ENCODE measurements around the gene SP1.
"Not testable (repeated sequence)": the region's sequence is repeated elsewhere in the genome, so short reads cannot be mapped to it uniquely, and the experiment has no call there.

SP1 gene

GRCh38 chr12:53423597-53423996 is 43.6 kb downstream of the SP1 start, which contains the start of gene AMHR2:
Gene AMHR2, plus strand, starts transcription at chr12:53423855. Its CDS starts 80 bp downstream, at chr12:53423935.
- Histone ChIP-seq H3K27ac (ENCODE audit: low read depth in 2 of 2, low read length in 2 of 2) (no peak within 1 kb of the TSS), H3K9me3 (ENCODE audit: control insufficient read depth in 2 of 2, low read length in 2 of 2) (no peaks in the 10 kb centered on the region), H3K9ac (ENCODE audit: low read depth in 1 of 2, low read length in 2 of 2) (no peak within 1 kb of the TSS), H3K27me3 (ENCODE audit: control insufficient read depth in 2 of 2, insufficient read depth in 2 of 2, low read length in 2 of 2) (no peaks in the 10 kb centered on the region), H3K4me3 (ENCODE audit: low read length in 2 of 2) (no peak within 1 kb of the TSS), H3K36me3 (ENCODE audit: control insufficient read depth in 2 of 2, insufficient read depth in 2 of 2, low read length in 2 of 2) (no peaks in the 10 kb centered on the region), H3K4me1 (ENCODE audit: control insufficient read depth in 2 of 2, insufficient read depth in 2 of 2, low read length in 2 of 2) (peaks cover 3% of the 10 kb centered on the region in 2 donors)

- Histone ChIP-seq H3K36me3 (ENCODE audit: control insufficient read depth in 2 of 2, insufficient read depth in 2 of 2, low read length in 2 of 2) (no peaks in the 10 kb centered on the region), H3K27me3 (ENCODE audit: control insufficient read depth in 2 of 2, insufficient read depth in 2 of 2, low read length in 2 of 2) (no peaks in the 10 kb centered on the region), H3K4me1 (ENCODE audit: control insufficient read depth in 2 of 2, insufficient read depth in 2 of 2, low read length in 2 of 2) (peaks cover 3% of the 10 kb centered on the region in 2 donors), H3K9ac (ENCODE audit: low read depth in 1 of 2, low read length in 2 of 2) (no peak overlapping the region), H3K4me3 (ENCODE audit: low read length in 2 of 2) (no peak overlapping the region), H3K27ac (ENCODE audit: low read depth in 2 of 2, low read length in 2 of 2) (no peak overlapping the region), H3K9me3 (ENCODE audit: control insufficient read depth in 2 of 2, low read length in 2 of 2) (no peaks in the 10 kb centered on the region)
Observed at GRCh38 chr12:53424626-53425514, 44.9 kb downstream of the SP1 start.

GRCh38 chr12:53425515-53426150 is 45.7 kb downstream of the SP1 start:
- Histone ChIP-seq H3K4me3 (ENCODE audit: low read length in 2 of 2) (no peak overlapping the region), H3K9me3 (ENCODE audit: control insufficient read depth in 2 of 2, low read length in 2 of 2) (no peaks in the 10 kb centered on the region), H3K9ac (ENCODE audit: low read depth in 1 of 2, low read length in 2 of 2) (no peak overlapping the region), H3K36me3 (ENCODE audit: control insufficient read depth in 2 of 2, insufficient read depth in 2 of 2, low read length in 2 of 2) (no peaks in the 10 kb centered on the region), H3K27ac (ENCODE audit: low read depth in 2 of 2, low read length in 2 of 2) (no peak overlapping the region), H3K27me3 (ENCODE audit: control insufficient read depth in 2 of 2, insufficient read depth in 2 of 2, low read length in 2 of 2) (no peaks in the 10 kb centered on the region), H3K4me1 (ENCODE audit: control insufficient read depth in 2 of 2, insufficient read depth in 2 of 2, low read length in 2 of 2) (peaks cover 3% of the 10 kb centered on the region in 2 donors)

- Histone ChIP-seq H3K27ac (ENCODE audit: low read depth in 2 of 2, low read length in 2 of 2) (no peak overlapping the region), H3K4me1 (ENCODE audit: control insufficient read depth in 2 of 2, insufficient read depth in 2 of 2, low read length in 2 of 2) (no peaks in the 10 kb centered on the region), H3K9ac (ENCODE audit: low read depth in 1 of 2, low read length in 2 of 2) (no peak overlapping the region), H3K9me3 (ENCODE audit: control insufficient read depth in 2 of 2, low read length in 2 of 2) (no peaks in the 10 kb centered on the region), H3K36me3 (ENCODE audit: control insufficient read depth in 2 of 2, insufficient read depth in 2 of 2, low read length in 2 of 2) (no peaks in the 10 kb centered on the region), H3K27me3 (ENCODE audit: control insufficient read depth in 2 of 2, insufficient read depth in 2 of 2, low read length in 2 of 2) (no peaks in the 10 kb centered on the region), H3K4me3 (ENCODE audit: low read length in 2 of 2) (no peak overlapping the region)
Observed at GRCh38 chr12:53427905-53428594, 48.1 kb downstream of the SP1 start.

- H3K27ac ChIP-seq (ENCODE audit: low read depth in 2 of 2, low read length in 2 of 2), result no peak overlapping the region
- no peaks in the 10 kb centered on the region for H3K27me3 ChIP-seq (ENCODE audit: control insufficient read depth in 2 of 2, insufficient read depth in 2 of 2, low read length in 2 of 2)
- H3K9me3 ChIP-seq (ENCODE audit: control insufficient read depth in 2 of 2, low read length in 2 of 2), result no peaks in the 10 kb centered on the region
- H3K4me1 ChIP-seq (ENCODE audit: control insufficient read depth in 2 of 2, insufficient read depth in 2 of 2, low read length in 2 of 2), result no peaks in the 10 kb centered on the region
- no peaks in the 10 kb centered on the region for H3K36me3 ChIP-seq (ENCODE audit: control insufficient read depth in 2 of 2, insufficient read depth in 2 of 2, low read length in 2 of 2)
- no peak overlapping the region for H3K9ac ChIP-seq (ENCODE audit: low read depth in 1 of 2, low read length in 2 of 2)
- H3K4me3 ChIP-seq (ENCODE audit: low read length in 2 of 2), result no peak overlapping the region
Observed at GRCh38 chr12:53428741-53429140, 48.8 kb downstream of the SP1 start.

GRCh38 chr12:53430116-53430515 is 50.1 kb downstream of the SP1 start:
- no peak overlapping the region for H3K27ac ChIP-seq (ENCODE audit: low read depth in 2 of 2, low read length in 2 of 2)
- H3K27me3 ChIP-seq (ENCODE audit: control insufficient read depth in 2 of 2, insufficient read depth in 2 of 2, low read length in 2 of 2), result no peaks in the 10 kb centered on the region
- no peaks in the 10 kb centered on the region for H3K36me3 ChIP-seq (ENCODE audit: control insufficient read depth in 2 of 2, insufficient read depth in 2 of 2, low read length in 2 of 2)
- no peaks in the 10 kb centered on the region for H3K4me1 ChIP-seq (ENCODE audit: control insufficient read depth in 2 of 2, insufficient read depth in 2 of 2, low read length in 2 of 2)
- no peak overlapping the region for H3K4me3 ChIP-seq (ENCODE audit: low read length in 2 of 2)
- no peaks in the 10 kb centered on the region for H3K9me3 ChIP-seq (ENCODE audit: control insufficient read depth in 2 of 2, low read length in 2 of 2)
- H3K9ac ChIP-seq (ENCODE audit: low read depth in 1 of 2, low read length in 2 of 2), result no peak overlapping the region

GRCh38 chr12:53431187-53431586 is 51.2 kb downstream of the SP1 start:
- Histone ChIP-seq H3K27me3 (ENCODE audit: control insufficient read depth in 2 of 2, insufficient read depth in 2 of 2, low read length in 2 of 2) (no peaks in the 10 kb centered on the region), H3K27ac (ENCODE audit: low read depth in 2 of 2, low read length in 2 of 2) (no peak overlapping the region)

GRCh38 chr12:53435326-53435725 is 55.4 kb downstream of the SP1 start:
- H3K9ac ChIP-seq (ENCODE audit: low read depth in 1 of 2, low read length in 2 of 2); H3K27ac ChIP-seq (ENCODE audit: low read depth in 2 of 2, low read length in 2 of 2); H3K4me1 ChIP-seq (ENCODE audit: control insufficient read depth in 2 of 2, insufficient read depth in 2 of 2, low read length in 2 of 2); H3K9me3 ChIP-seq (ENCODE audit: control insufficient read depth in 2 of 2, low read length in 2 of 2); H3K36me3 ChIP-seq (ENCODE audit: control insufficient read depth in 2 of 2, insufficient read depth in 2 of 2, low read length in 2 of 2); H3K4me3 ChIP-seq (ENCODE audit: low read length in 2 of 2); H3K27me3 ChIP-seq (ENCODE audit: control insufficient read depth in 2 of 2, insufficient read depth in 2 of 2, low read length in 2 of 2): not testable (repeated sequence)

More at GRCh38 chr12:53431187-53431586, 51.2 kb downstream of the SP1 start:
- Histone ChIP-seq H3K36me3 (ENCODE audit: control insufficient read depth in 2 of 2, insufficient read depth in 2 of 2, low read length in 2 of 2) (no peaks in the 10 kb centered on the region), H3K9me3 (ENCODE audit: control insufficient read depth in 2 of 2, low read length in 2 of 2) (no peaks in the 10 kb centered on the region), H3K4me3 (ENCODE audit: low read length in 2 of 2) (no peak overlapping the region), H3K4me1 (ENCODE audit: control insufficient read depth in 2 of 2, insufficient read depth in 2 of 2, low read length in 2 of 2) (no peaks in the 10 kb centered on the region), H3K9ac (ENCODE audit: low read depth in 1 of 2, low read length in 2 of 2) (no peak overlapping the region)

- H3K36me3 ChIP-seq (ENCODE audit: control insufficient read depth in 2 of 2, insufficient read depth in 2 of 2, low read length in 2 of 2); H3K9me3 ChIP-seq (ENCODE audit: control insufficient read depth in 2 of 2, low read length in 2 of 2); H3K27ac ChIP-seq (ENCODE audit: low read depth in 2 of 2, low read length in 2 of 2); H3K9ac ChIP-seq (ENCODE audit: low read depth in 1 of 2, low read length in 2 of 2); H3K27me3 ChIP-seq (ENCODE audit: control insufficient read depth in 2 of 2, insufficient read depth in 2 of 2, low read length in 2 of 2); H3K4me3 ChIP-seq (ENCODE audit: low read length in 2 of 2): not testable (repeated sequence)
- peaks cover 7 to 18% of the 10 kb centered on the region in 2 donors for H3K4me1 ChIP-seq (ENCODE audit: control insufficient read depth in 2 of 2, insufficient read depth in 2 of 2, low read length in 2 of 2)
Observed at GRCh38 chr12:53439582-53439981, 59.6 kb downstream of the SP1 start.

Data from mucosa of rectum (tissue), 2 donors.